ENCODE results near the gene DDR2.
"Not testable (repeated sequence)": the region's sequence is repeated elsewhere in the genome, so short reads cannot be mapped to it uniquely, and the experiment has no call there.

GRCh38 chr1:162796617-162797279, 164.5 kb downstream of the DDR2 start:
- TF ChIP-seq, protein P1, sequence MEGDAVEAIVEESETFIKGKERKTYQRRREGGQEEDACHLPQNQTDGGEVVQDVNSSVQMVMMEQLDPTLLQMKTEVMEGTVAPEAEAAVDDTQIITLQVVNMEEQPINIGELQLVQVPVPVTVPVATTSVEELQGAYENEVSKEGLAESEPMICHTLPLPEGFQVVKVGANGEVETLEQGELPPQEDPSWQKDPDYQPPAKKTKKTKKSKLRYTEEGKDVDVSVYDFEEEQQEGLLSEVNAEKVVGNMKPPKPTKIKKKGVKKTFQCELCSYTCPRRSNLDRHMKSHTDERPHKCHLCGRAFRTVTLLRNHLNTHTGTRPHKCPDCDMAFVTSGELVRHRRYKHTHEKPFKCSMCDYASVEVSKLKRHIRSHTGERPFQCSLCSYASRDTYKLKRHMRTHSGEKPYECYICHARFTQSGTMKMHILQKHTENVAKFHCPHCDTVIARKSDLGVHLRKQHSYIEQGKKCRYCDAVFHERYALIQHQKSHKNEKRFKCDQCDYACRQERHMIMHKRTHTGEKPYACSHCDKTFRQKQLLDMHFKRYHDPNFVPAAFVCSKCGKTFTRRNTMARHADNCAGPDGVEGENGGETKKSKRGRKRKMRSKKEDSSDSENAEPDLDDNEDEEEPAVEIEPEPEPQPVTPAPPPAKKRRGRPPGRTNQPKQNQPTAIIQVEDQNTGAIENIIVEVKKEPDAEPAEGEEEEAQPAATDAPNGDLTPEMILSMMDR (IDR thresholded peaks at IDR 0.05), result not testable (repeated sequence)
- not testable (repeated sequence) for TF ChIP-seq POLR2A (IDR thresholded peaks at IDR 0.05)
